Stimulated activated CD4-positive, alpha-beta T cell treated with anti-CD3 and anti-CD28 coated beads, TNF-alpha, amount 100 ng/mL, for 24 hours (primary cell): ENCODE measurements around the gene SMARCB1.

ENCODE experiments used
- DNase-seq, 3 experiments: peaks; one replicate each; pipeline ENCODE4 v3.0.0-alpha.2; 2020; ENCODE audit warnings: low read depth in 3 of 3

Gene SMARCB1

GRCh38 chr22:23884140-23884539, 97.4 kb downstream of the SMARCB1 start:
- DNase-seq: no peak
